Sigmoid colon (tissue), 4 donors: ENCODE data around the gene TDRD7.

Experiments used
- EP300 ChIP-seq, 4 donors: sonication (generic); formaldehyde crosslinking; IDR thresholded peaks; one replicate each; pipeline ENCODE4 v1.6.1; 2017; ENCODE audit warnings: antibody characterized with exemption in 4 of 4
- POLR2A ChIP-seq, 2 donors: fragments of 450-650 bp; IDR thresholded peaks; one replicate each; pipeline ENCODE4 v1.6.1; 2016; ENCODE audit warnings: antibody characterized with exemption in 2 of 2, mild to moderate bottlenecking in 2 of 2, moderate library complexity in 2 of 2
- TF ChIP-seq, protein P1 (sequence below), 4 experiments: fragments of 450-650 bp in 3 of 4; fragments of 200-600 bp in 1 of 4; IDR thresholded peaks; one replicate each; pipeline ENCODE4 v1.5.1; 2016 to 2019; ENCODE audit warnings: antibody characterized with exemption in 4 of 4, mild to moderate bottlenecking in 3 of 4, moderate library complexity in 2 of 4

DNA sequence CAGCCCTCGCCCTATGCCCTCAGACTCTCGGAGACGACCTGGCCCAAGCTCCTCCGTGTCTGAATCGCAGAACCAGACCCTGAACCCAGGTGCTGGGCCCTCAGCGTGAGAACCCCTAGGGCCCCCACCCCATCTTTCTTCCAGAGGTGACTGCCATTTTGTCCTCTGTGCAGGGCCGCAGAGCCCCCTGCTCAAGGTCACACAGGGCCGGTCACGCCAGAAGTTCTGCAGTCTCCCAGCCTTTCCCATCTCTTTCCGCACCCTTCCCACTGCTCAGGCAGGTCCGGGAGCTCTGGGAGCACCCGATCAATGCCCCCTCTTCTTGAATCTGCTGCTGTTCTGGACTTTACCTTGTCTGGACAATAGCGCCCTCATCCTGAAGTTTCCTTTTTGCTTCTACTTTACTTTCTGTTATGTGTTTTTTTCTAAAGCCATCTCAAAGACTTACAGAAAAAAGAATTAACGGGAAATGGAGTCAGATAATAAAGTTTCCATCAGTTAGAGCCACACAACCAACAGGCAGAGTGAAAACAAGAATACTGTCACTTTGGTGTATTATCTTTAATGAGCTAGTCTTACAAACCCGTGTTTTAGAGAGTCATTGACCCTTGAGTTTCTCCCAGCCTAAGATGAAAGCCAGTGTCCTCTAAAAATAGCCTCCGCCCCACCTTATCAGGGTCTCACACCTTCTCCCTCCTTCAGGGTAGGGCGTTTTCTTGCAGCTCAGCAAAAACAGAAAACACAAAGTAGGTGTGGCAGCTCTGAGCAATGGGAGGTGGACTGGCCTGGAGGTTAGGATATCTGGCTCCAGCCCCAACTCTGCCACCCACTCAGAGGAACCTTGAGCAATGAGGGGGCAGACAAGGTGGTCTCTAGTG is 91.3 kb downstream of the TDRD7 start:
- TF ChIP-seq, protein P1, sequence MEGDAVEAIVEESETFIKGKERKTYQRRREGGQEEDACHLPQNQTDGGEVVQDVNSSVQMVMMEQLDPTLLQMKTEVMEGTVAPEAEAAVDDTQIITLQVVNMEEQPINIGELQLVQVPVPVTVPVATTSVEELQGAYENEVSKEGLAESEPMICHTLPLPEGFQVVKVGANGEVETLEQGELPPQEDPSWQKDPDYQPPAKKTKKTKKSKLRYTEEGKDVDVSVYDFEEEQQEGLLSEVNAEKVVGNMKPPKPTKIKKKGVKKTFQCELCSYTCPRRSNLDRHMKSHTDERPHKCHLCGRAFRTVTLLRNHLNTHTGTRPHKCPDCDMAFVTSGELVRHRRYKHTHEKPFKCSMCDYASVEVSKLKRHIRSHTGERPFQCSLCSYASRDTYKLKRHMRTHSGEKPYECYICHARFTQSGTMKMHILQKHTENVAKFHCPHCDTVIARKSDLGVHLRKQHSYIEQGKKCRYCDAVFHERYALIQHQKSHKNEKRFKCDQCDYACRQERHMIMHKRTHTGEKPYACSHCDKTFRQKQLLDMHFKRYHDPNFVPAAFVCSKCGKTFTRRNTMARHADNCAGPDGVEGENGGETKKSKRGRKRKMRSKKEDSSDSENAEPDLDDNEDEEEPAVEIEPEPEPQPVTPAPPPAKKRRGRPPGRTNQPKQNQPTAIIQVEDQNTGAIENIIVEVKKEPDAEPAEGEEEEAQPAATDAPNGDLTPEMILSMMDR (IDR thresholded peaks at IDR 0.05) = no peak
- TF ChIP-seq EP300 (IDR thresholded peaks at IDR 0.05) (no peak), POLR2A (IDR thresholded peaks at IDR 0.05) (no peak)
